HepG2 (cell line): ENCODE measurements around the gene KRTAP5-9. TPM values are rescaled to one million over a fixed set of nuclear protein-coding genes. Genes with fewer than 3 reads are reported as not detected.
"Not testable (repeated sequence)": the region's sequence is repeated elsewhere in the genome, so short reads cannot be mapped to it uniquely, and the experiment has no call there.

Source experiments
- ATAC-seq: fragments of 200-7000 bp; cut with Tn5 transposase; 3 replicates; pipeline ENCODE4 v1.9.1; 2020; ENCODE audit warnings: mild to moderate bottlenecking, moderate library complexity
- BruUV-seq: library from RNA; stranded (reverse); fragments of 400-500 nt; replicated peaks from 2 replicates; lab custom pipeline; 2021; lab: Mats Ljungman, UMichigan
- CTCF ChIA-PET: fragments of 300-600 bp; formaldehyde crosslinking; extraction: SDS; loops from one replicate; lab custom pipeline; 2021; ENCODE audit warnings: low total read pairs, inconsistent platforms, low intra/inter-chr PET ratio; lab: Yijun Ruan, JAX
- POLR2A ChIA-PET: fragments of 350-600 bp; sonication (Branson Sonifier 250); formaldehyde crosslinking; loops from one replicate; lab custom pipeline; 2020; ENCODE audit warnings: antibody characterized with exemption, inconsistent platforms; lab: Yijun Ruan, JAX
- DNase-seq: peaks from one replicate; pipeline ENCODE4 v3.0.0-alpha.2; 2015; ENCODE audit warnings: low spot score
- FAIRE-seq: peaks from 3 replicates; lab custom pipeline; 2011; peaks lifted over from hg19 to GRCh38; lab: Jason Lieb, UNC
- H2AFZ ChIP-seq: one replicate; pipeline ENCODE4 v1.6.1; 2011; ENCODE audit warnings: low read length, inconsistent platforms
- H3K27ac ChIP-seq: fragments of 300-600 bp; 3 replicates; pipeline ENCODE4 v1.8.0; 2011; ENCODE audit warnings: mixed run types, mild to moderate bottlenecking, mixed read lengths, low read length, inconsistent platforms; ENCODE audit not compliant: insufficient read depth; ENCODE audit errors: extremely low read length
- H3K27me3 ChIP-seq, 2 experiments: fragments of 200-600 bp in 1 of 2; 2 replicates in 1 of 2; 3 replicates in 1 of 2; pipeline versions ENCODE4 v1.6.0 to v1.8.0; 2011; ENCODE audit warnings: low read length in 2 of 2, mild to moderate bottlenecking in 2 of 2, moderate library complexity in 2 of 2, inconsistent platforms in 1 of 2; ENCODE audit not compliant: insufficient read depth in 2 of 2, control insufficient read depth in 1 of 2
- H3K36me3 ChIP-seq, 2 experiments: fragments of 200-600 bp in 1 of 2; replicated peaks in 1 of 2; 2 replicates in 1 of 2; 3 replicates in 1 of 2; pipeline versions ENCODE4 v1.5.1 to v1.8.0; 2011; ENCODE audit warnings: low read length in 2 of 2, inconsistent platforms in 1 of 2; ENCODE audit not compliant: insufficient read depth in 2 of 2, control insufficient read depth in 1 of 2
- H3K4me1 ChIP-seq: 2 replicates; pipeline ENCODE4 v1.5.1; 2012; ENCODE audit warnings: low read length, inconsistent platforms; ENCODE audit not compliant: insufficient read depth
- H3K4me2 ChIP-seq: 2 replicates; pipeline ENCODE4 v1.6.0; 2011; ENCODE audit warnings: low read depth, low read length, inconsistent platforms
- H3K4me3 ChIP-seq, 3 experiments: fragments of 200-600 bp in 1 of 3; sonication (generic), shearing (Covaris generic) in 1 of 3; replicated peaks in 1 of 3; 2 replicates each; pipeline ENCODE4 v1.5.1; 2011 to 2016; ENCODE audit warnings: low read length in 3 of 3, inconsistent platforms in 2 of 3, low read depth in 2 of 3, mild to moderate bottlenecking in 2 of 3, control low read depth in 1 of 3, mixed read lengths in 1 of 3; ENCODE audit not compliant: insufficient read depth in 1 of 3
- H3K79me2 ChIP-seq: one replicate; pipeline ENCODE4 v1.6.1; 2011; ENCODE audit warnings: low read length, inconsistent platforms; ENCODE audit not compliant: insufficient read depth
- H3K9ac ChIP-seq: 2 replicates; pipeline ENCODE4 v1.6.0; 2011; ENCODE audit warnings: mild to moderate bottlenecking, low read depth, low read length, inconsistent platforms; ENCODE audit not compliant: insufficient read depth
- H3K9me3 ChIP-seq: 2 replicates; pipeline ENCODE4 v1.5.1; 2012; ENCODE audit warnings: mild to moderate bottlenecking, low read length
- H4K20me1 ChIP-seq: 2 replicates; pipeline ENCODE4 v1.6.0; 2011; ENCODE audit warnings: inconsistent platforms, mild to moderate bottlenecking, low read length, moderate library complexity; ENCODE audit not compliant: insufficient read depth
- ASH2L ChIP-seq: fragments of 300-600, 200-600 bp; sonication (generic); IDR thresholded peaks from 2 replicates; pipeline ENCODE4 v1.7.0; 2017; ENCODE audit warnings: low read depth, mild to moderate bottlenecking, moderate library complexity, mixed read lengths, low read length; ENCODE audit not compliant: insufficient read length
- HNF4A ChIP-seq: sonication (generic); formaldehyde crosslinking; IDR thresholded peaks from 2 replicates; pipeline ENCODE4 v1.4.0; 2020; ENCODE audit warnings: missing genetic modification reagents
- HNF4G ChIP-seq, 2 experiments: sonication (generic) in 1 of 2; formaldehyde crosslinking in 1 of 2; IDR thresholded peaks; 2 replicates each; pipeline versions ENCODE4 v1.4.0 to v1.6.1; 2011 to 2020; ENCODE audit warnings: borderline replicate concordance in 2 of 2, low read depth in 2 of 2, mild to moderate bottlenecking in 2 of 2, low read length in 1 of 2, missing genetic modification reagents in 1 of 2, moderate library complexity in 1 of 2
- NCOR1 ChIP-seq: fragments of 200-600 bp; sonication (generic); IDR thresholded peaks from 2 replicates; pipeline ENCODE4 v1.7.0; 2017; ENCODE audit warnings: antibody characterized with exemption, low read length, borderline replicate concordance
- SOX6 ChIP-seq, 2 experiments: fragments of 450-650 bp in 1 of 2; sonication (generic) in 1 of 2; formaldehyde crosslinking in 1 of 2; IDR thresholded peaks; 2 replicates each; pipeline versions ENCODE4 v1.4.0 to v1.6.1; 2017 to 2020; ENCODE audit warnings: antibody characterized with exemption in 1 of 2, mild to moderate bottlenecking in 1 of 2, missing genetic modification reagents in 1 of 2
- TEAD3 ChIP-seq: optimal IDR thresholded peaks from 2 replicates; pipeline ENCODE3; 2016; ENCODE audit warnings: borderline replicate concordance
- YY1 ChIP-seq: IDR thresholded peaks from 2 replicates; pipeline ENCODE4 v1.6.1; 2011; ENCODE audit warnings: low read length, low read depth, moderate library complexity, mild to moderate bottlenecking; ENCODE audit not compliant: insufficient read depth, insufficient replicate concordance
- ZNF644 ChIP-seq: IDR thresholded peaks from 2 replicates; pipeline ENCODE4 v1.6.1; 2016; ENCODE audit warnings: low read depth
- WGBS: methylation state at CpG from one replicate; pipeline ENCODE4 v1.1.6; 2017; ENCODE audit warnings: low lambda C conversion rate; 5-methylcytosine and 5-hydroxymethylcytosine counted together
- in situ Hi-C: cut with HindIII; loops from 2 replicates; pipeline ENCODE4 v1.10.0; 2017; ENCODE audit warnings: low pct_unique_long_range_greater_than_20kb; ENCODE audit not compliant: extremely low pct_ligation_motif_present
- intact Hi-C: fragments of 100-400 bp; cut with micrococcal nuclease; formaldehyde crosslinking; loops from one replicate; pipeline ENCODE4 v1.10.0; 2022; ENCODE audit not compliant: unreplicated experiment
- polyA plus RNA-seq, 8 experiments: library from polyadenylated mRNA; depleted of rRNA in 3 of 8; stranded (reverse) in 7 of 8; unstranded in 1 of 8; fragments of >200 nt; fragmentation: Illumina TruSeq in 4 of 8; extraction: Trizol in 4 of 8; gene quantifications; 2 replicates each; pipeline versions ENCODE4 v1.2.1 to v1.2.3, GENCODE V29; 2011 to 2016; ENCODE audit warnings: low read depth in 4 of 8, missing spikeins in 1 of 8, mixed read lengths in 1 of 8; ENCODE audit not compliant: insufficient read depth in 1 of 8
- total RNA-seq, 5 experiments: library from RNA; depleted of rRNA; stranded (reverse); fragments of >200 nt; fragmentation: Illumina TruSeq; extraction: Trizol; gene quantifications; 2 replicates each; pipeline ENCODE4 v1.2.3, GENCODE V29; 2016; ENCODE audit warnings: low read depth in 1 of 5
- TF ChIP-seq, protein P1 (sequence below): sonication (generic); formaldehyde crosslinking; conservative IDR thresholded peaks from 2 replicates; pipeline ENCODE4 v1.4.0; 2020; ENCODE audit warnings: mild to moderate bottlenecking, missing genetic modification reagents, moderate library complexity

Gene KRTAP5-9
- total and polyA plus RNA-seq, 2 of the 13 experiments (the other 11 are each of a cell fraction or from before 2014, with no cell fraction given) = 0.09 TPM; not detected in 1

DNA sequence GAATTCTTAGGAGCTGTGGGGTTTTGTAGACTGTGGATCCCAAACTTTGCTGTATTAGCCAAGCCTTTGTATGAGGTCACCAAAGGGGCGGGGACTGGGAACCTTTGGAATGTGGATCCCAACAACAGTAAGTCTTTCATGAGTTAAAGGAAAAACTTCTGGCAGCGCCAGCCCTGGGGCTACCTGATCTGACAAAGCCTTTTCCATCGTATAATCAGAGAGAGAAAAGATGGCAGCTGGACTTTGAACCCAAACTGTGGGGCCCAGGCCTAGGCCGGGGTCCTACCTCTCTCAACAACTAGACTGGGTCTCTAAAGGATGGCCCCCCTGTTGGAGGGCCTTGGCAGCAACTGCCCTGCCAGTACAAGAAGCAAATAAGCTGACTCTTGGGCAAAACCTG is 40.1 kb downstream of the KRTAP5-9 start:
- Histone ChIP-seq H3K27ac (peak overlapping the region; percentile 30), H3K4me1 (peaks cover 30% of the 10 kb centered on the region), H3K4me2 (peak overlapping the region; percentile 66), H3K4me3 (peak overlapping the region in 1 of 3 experiments; percentile 16; a peak in 2 of 6 replicates)
- in situ Hi-C loops; H4K20me1 ChIP-seq; H2AFZ ChIP-seq; intact Hi-C loops; H3K9me3 ChIP-seq; H3K36me3 ChIP-seq; BruUV-seq; H3K27me3 ChIP-seq; ATAC-seq; H3K9ac ChIP-seq; FAIRE-seq; H3K79me2 ChIP-seq; CTCF ChIA-PET; TF ChIP-seq SOX6 (IDR thresholded peaks at IDR 0.05); HNF4G (CRISPR knock-in tag; IDR thresholded peaks at IDR 0.05; ENCODE audit: borderline replicate concordance, low read depth): not testable (repeated sequence)
- no CpG with 5 or more reads among the region's 4 CpGs for WGBS
- peak; percentile 80 for DNase-seq
- TF ChIP-seq SOX6 (CRISPR knock-in tag; IDR thresholded peaks at IDR 0.05) (peak; percentile 29; the same call in 1 of the 2 replicates), TEAD3 (CRISPR knock-in tag) (peak; percentile 19), NCOR1 (peak; percentile 59), ASH2L (peak; percentile 34), HNF4G (IDR thresholded peaks at IDR 0.05; ENCODE audit: borderline replicate concordance, low read depth, low read length) (peak; percentile 68), HNF4A (CRISPR knock-in tag) (peak; percentile 71), YY1 (peak; percentile 28), ZNF644 (CRISPR knock-in tag) (peak; percentile 39; the same call in 1 of the 2 replicates)
- TF ChIP-seq, protein P1, sequence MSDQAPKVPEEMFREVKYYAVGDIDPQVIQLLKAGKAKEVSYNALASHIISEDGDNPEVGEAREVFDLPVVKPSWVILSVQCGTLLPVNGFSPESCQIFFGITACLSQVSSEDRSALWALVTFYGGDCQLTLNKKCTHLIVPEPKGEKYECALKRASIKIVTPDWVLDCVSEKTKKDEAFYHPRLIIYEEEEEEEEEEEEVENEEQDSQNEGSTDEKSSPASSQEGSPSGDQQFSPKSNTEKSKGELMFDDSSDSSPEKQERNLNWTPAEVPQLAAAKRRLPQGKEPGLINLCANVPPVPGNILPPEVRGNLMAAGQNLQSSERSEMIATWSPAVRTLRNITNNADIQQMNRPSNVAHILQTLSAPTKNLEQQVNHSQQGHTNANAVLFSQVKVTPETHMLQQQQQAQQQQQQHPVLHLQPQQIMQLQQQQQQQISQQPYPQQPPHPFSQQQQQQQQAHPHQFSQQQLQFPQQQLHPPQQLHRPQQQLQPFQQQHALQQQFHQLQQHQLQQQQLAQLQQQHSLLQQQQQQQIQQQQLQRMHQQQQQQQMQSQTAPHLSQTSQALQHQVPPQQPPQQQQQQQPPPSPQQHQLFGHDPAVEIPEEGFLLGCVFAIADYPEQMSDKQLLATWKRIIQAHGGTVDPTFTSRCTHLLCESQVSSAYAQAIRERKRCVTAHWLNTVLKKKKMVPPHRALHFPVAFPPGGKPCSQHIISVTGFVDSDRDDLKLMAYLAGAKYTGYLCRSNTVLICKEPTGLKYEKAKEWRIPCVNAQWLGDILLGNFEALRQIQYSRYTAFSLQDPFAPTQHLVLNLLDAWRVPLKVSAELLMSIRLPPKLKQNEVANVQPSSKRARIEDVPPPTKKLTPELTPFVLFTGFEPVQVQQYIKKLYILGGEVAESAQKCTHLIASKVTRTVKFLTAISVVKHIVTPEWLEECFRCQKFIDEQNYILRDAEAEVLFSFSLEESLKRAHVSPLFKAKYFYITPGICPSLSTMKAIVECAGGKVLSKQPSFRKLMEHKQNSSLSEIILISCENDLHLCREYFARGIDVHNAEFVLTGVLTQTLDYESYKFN (CRISPR knock-in tag) = peak; percentile 51
- POLR2A ChIA-PET = interaction anchor here (1.0 to 1.4 kb wide), 2 partner anchors 8 to 135 kb away, joined by 4 to 5 read pairs; partner anchors contain the start of gene NADSYN1
